Muscle layer of colon (tissue), 2 donors: Measurements from ENCODE around the gene IER2.

Experiments used
- H3K27ac ChIP-seq: one replicate; pipeline ENCODE4 v1.7.0; 2013; ENCODE audit warnings: low read depth, mild to moderate bottlenecking, low read length, moderate library complexity
- H3K27me3 ChIP-seq, 2 donors: one replicate each; pipeline ENCODE4 v1.7.0; 2013; ENCODE audit warnings: low read length in 2 of 2, mild to moderate bottlenecking in 2 of 2; ENCODE audit not compliant: insufficient read depth in 2 of 2, control insufficient read depth in 1 of 2
- H3K36me3 ChIP-seq: one replicate; pipeline ENCODE4 v1.7.0; 2013; ENCODE audit warnings: mild to moderate bottlenecking, low read length; ENCODE audit not compliant: insufficient read depth
- H3K4me1 ChIP-seq: one replicate; pipeline ENCODE4 v1.7.0; 2013; ENCODE audit warnings: mild to moderate bottlenecking, low read length; ENCODE audit not compliant: insufficient read depth
- H3K4me3 ChIP-seq, 2 donors: one replicate each; pipeline ENCODE4 v1.7.0; 2013; ENCODE audit warnings: low read length in 2 of 2, low read depth in 1 of 2, mild to moderate bottlenecking in 1 of 2, moderate library complexity in 1 of 2
- H3K9ac ChIP-seq: one replicate; pipeline ENCODE4 v1.7.0; 2013; ENCODE audit warnings: low read length
- H3K9me3 ChIP-seq: one replicate; pipeline ENCODE4 v1.7.0; 2013; ENCODE audit warnings: mild to moderate bottlenecking, low read length
- donor health status: abdominal sarcoma.
- donor health status: Adenocarcinoma of cecum.

IER2 gene

GRCh38 chr19:13150931-13151604 is 857 bp downstream of the IER2 start:
- Histone ChIP-seq H3K9me3 (no peaks in the 10 kb centered on the region), H3K27me3 (no peaks in the 10 kb centered on the region), H3K4me3 (peak overlapping the region; percentile 75 to 100), H3K27ac (peak overlapping the region; percentile 97), H3K36me3 (no peaks in the 10 kb centered on the region), H3K4me1 (peaks cover 13% of the 10 kb centered on the region), H3K9ac (peak overlapping the region; percentile 100)

- Histone ChIP-seq H3K9me3 (no peaks in the 10 kb centered on the region), H3K27me3 (no peaks in the 10 kb centered on the region), H3K27ac (peak overlapping the region; percentile 97), H3K9ac (peak overlapping the region; percentile 100), H3K4me1 (peaks cover 13% of the 10 kb centered on the region), H3K4me3 (peak overlapping the region; percentile 75 to 100), H3K36me3 (no peaks in the 10 kb centered on the region)
Observed at GRCh38 chr19:13151605-13152355, 1.6 kb downstream of the IER2 start.

GRCh38 chr19:13152356-13152973 is 2.3 kb downstream of the IER2 start:
- Histone ChIP-seq H3K9ac (peak overlapping the region; percentile 97), H3K4me1 (peaks cover 13% of the 10 kb centered on the region), H3K9me3 (no peaks in the 10 kb centered on the region), H3K27ac (peak overlapping the region; percentile 97), H3K4me3 (peak overlapping the region; percentile 53 to 89), H3K27me3 (no peaks in the 10 kb centered on the region), H3K36me3 (no peaks in the 10 kb centered on the region)

- Histone ChIP-seq H3K4me1 (peaks cover 13% of the 10 kb centered on the region), H3K9ac (peak overlapping the region; percentile 97), H3K4me3 (peak overlapping the region; percentile 53 to 89), H3K9me3 (no peaks in the 10 kb centered on the region), H3K27me3 (no peaks in the 10 kb centered on the region), H3K27ac (peak overlapping the region; percentile 97), H3K36me3 (no peaks in the 10 kb centered on the region)
Observed at GRCh38 chr19:13152974-13153568, 2.9 kb downstream of the IER2 start.

- Histone ChIP-seq H3K4me3 (peak overlapping the region; percentile 53 to 89), H3K36me3 (no peaks in the 10 kb centered on the region), H3K27ac (peak overlapping the region; percentile 97), H3K9ac (peak overlapping the region; percentile 97), H3K4me1 (peaks cover 11% of the 10 kb centered on the region), H3K27me3 (no peaks in the 10 kb centered on the region), H3K9me3 (no peaks in the 10 kb centered on the region)
Observed at GRCh38 chr19:13153569-13154240, 3.5 kb downstream of the IER2 start.

- peak overlapping the region; percentile 53 to 89 for H3K4me3 ChIP-seq
- no peaks in the 10 kb centered on the region for H3K27me3 ChIP-seq
- H3K27ac ChIP-seq: peak overlapping the region; percentile 97
- no peaks in the 10 kb centered on the region for H3K36me3 ChIP-seq
- no peaks in the 10 kb centered on the region for H3K9me3 ChIP-seq
- H3K9ac ChIP-seq: peak overlapping the region; percentile 97
- H3K4me1 ChIP-seq: peaks cover 7% of the 10 kb centered on the region
Observed at GRCh38 chr19:13154241-13154778, 4.1 kb downstream of the IER2 start.

GRCh38 chr19:13154911-13155471 is 4.8 kb downstream of the IER2 start:
- Histone ChIP-seq H3K4me1 (peaks cover 7% of the 10 kb centered on the region), H3K27ac (peak overlapping the region; percentile 97), H3K9ac (peak overlapping the region; percentile 97), H3K36me3 (no peaks in the 10 kb centered on the region), H3K27me3 (no peaks in the 10 kb centered on the region), H3K9me3 (no peaks in the 10 kb centered on the region), H3K4me3 (peak overlapping the region; percentile 53 to 89)

GRCh38 chr19:13155472-13156359 is 5.5 kb downstream of the IER2 start:
- Histone ChIP-seq H3K9me3 (no peaks in the 10 kb centered on the region), H3K27me3 (no peaks in the 10 kb centered on the region), H3K4me1 (peaks cover 7% of the 10 kb centered on the region), H3K27ac (peak overlapping the region; percentile 97), H3K36me3 (no peaks in the 10 kb centered on the region), H3K4me3 (peak overlapping the region; percentile 30 to 89), H3K9ac (peak overlapping the region; percentile 97)

- no peaks in the 10 kb centered on the region for H3K9me3 ChIP-seq
- H3K36me3 ChIP-seq: no peaks in the 10 kb centered on the region
- no peak overlapping the region for H3K27ac ChIP-seq
- no peak overlapping the region for H3K4me3 ChIP-seq
- H3K27me3 ChIP-seq: no peaks in the 10 kb centered on the region
- no peak overlapping the region for H3K9ac ChIP-seq
- H3K4me1 ChIP-seq: peaks cover 23% of the 10 kb centered on the region
Observed at GRCh38 chr19:13159713-13160112, 9.5 kb downstream of the IER2 start.

GRCh38 chr19:13160557-13160956 is 10.3 kb downstream of the IER2 start:
- Histone ChIP-seq H3K4me3 (no peak overlapping the region), H3K9ac (no peak overlapping the region), H3K27me3 (no peaks in the 10 kb centered on the region), H3K27ac (no peak overlapping the region), H3K36me3 (no peaks in the 10 kb centered on the region), H3K4me1 (peaks cover 18% of the 10 kb centered on the region), H3K9me3 (no peaks in the 10 kb centered on the region)
